Activated CD4-positive, CD25-positive, alpha-beta regulatory T cell (primary cell): ENCODE data around the gene MSH3.

Source experiments
- DNase-seq, 4 experiments: peaks; one replicate each; lab custom pipeline; 2025; lab: John Stamatoyannopoulos, UW

The MSH3 gene

GRCh38 chr5:80654391-80655230 lies at the start of gene MSH3, which contains the start of gene DHFR:
TSS of gene MSH3 (plus strand) at chr5:80654652. CDS start at chr5:80654728, 76 bp downstream.
TSS of gene DHFR (minus strand) at chr5:80654983. CDS start at chr5:80654489, 494 bp downstream.
- DNase-seq, result peak; percentile 78 to 88 (median 86)

GRCh38 chr5:80607343-80607742 lies 47.1 kb upstream of the MSH3 start:
- no peak for DNase-seq

- DNase-seq, result no peak
Measured at GRCh38 chr5:80607832-80608231, 46.6 kb upstream of the MSH3 start.

GRCh38 chr5:80608731-80609130 lies 45.7 kb upstream of the MSH3 start:
- no peak for DNase-seq

GRCh38 chr5:80609692-80610091 lies 44.8 kb upstream of the MSH3 start:
- no peak for DNase-seq

GRCh38 chr5:80615266-80615914 lies 39.1 kb upstream of the MSH3 start:
- DNase-seq, result no peak

- no peak for DNase-seq
Measured at GRCh38 chr5:80618438-80618837, 36.0 kb upstream of the MSH3 start.

GRCh38 chr5:80619086-80619485 lies 35.4 kb upstream of the MSH3 start:
- no peak for DNase-seq

- DNase-seq, result no peak
Measured at GRCh38 chr5:80620211-80620610, 34.2 kb upstream of the MSH3 start.

GRCh38 chr5:80622756-80623155 lies 31.7 kb upstream of the MSH3 start:
- no peak for DNase-seq

GRCh38 chr5:80623999-80624398 lies 30.5 kb upstream of the MSH3 start:
- DNase-seq, result no peak

- DNase-seq, result no peak
Measured at GRCh38 chr5:80625230-80625629, 29.2 kb upstream of the MSH3 start.

- no peak for DNase-seq
Measured at GRCh38 chr5:80629281-80629680, 25.2 kb upstream of the MSH3 start.

- no peak for DNase-seq
Measured at GRCh38 chr5:80631278-80632259, 22.9 kb upstream of the MSH3 start.

- DNase-seq, result no peak
Measured at GRCh38 chr5:80632700-80633099, 21.8 kb upstream of the MSH3 start.

GRCh38 chr5:80634193-80634592 lies 20.3 kb upstream of the MSH3 start:
- no peak for DNase-seq

- no peak for DNase-seq
Measured at GRCh38 chr5:80641353-80641752, 13.1 kb upstream of the MSH3 start.

- no peak for DNase-seq
Measured at GRCh38 chr5:80644900-80645299, 9.6 kb upstream of the MSH3 start.

GRCh38 chr5:80646926-80647325 lies 7.5 kb upstream of the MSH3 start:
- DNase-seq, result no peak

GRCh38 chr5:80653502-80653901 lies 950 bp upstream of the MSH3 start:
- DNase-seq, result no peak

- DNase-seq, result no peak
Measured at GRCh38 chr5:80654054-80654390, 430 bp upstream of the MSH3 start.

- no peak for DNase-seq
Measured at GRCh38 chr5:80655231-80655774, 851 bp downstream of the MSH3 start.
